Stomach (tissue), 9 donors: ENCODE results near the gene C1orf50. TPM values are rescaled to one million over a fixed set of nuclear protein-coding genes. Genes with fewer than 3 reads are reported as not detected.
"Not testable (repeated sequence)": the region's sequence is repeated elsewhere in the genome, so short reads cannot be mapped to it uniquely, and the experiment has no call there.

ENCODE experiments used
- DNase-seq, 2 donors: peaks; one replicate each; pipeline versions ENCODE4 v3.0.0 to v3.0.0-alpha.2; 2013 to 2019
- H3K27ac ChIP-seq, 5 donors: fragments of 200-600 bp in 4 of 5; sonication (generic) in 4 of 5; one replicate each; pipeline ENCODE4 v1.5.1; 2013 to 2019; ENCODE audit warnings: mild to moderate bottlenecking in 1 of 5, moderate library complexity in 1 of 5
- H3K27me3 ChIP-seq, 3 donors: fragments of 200-600 bp; sonication (generic); one replicate each; pipeline ENCODE4 v1.5.1; 2017 to 2019; ENCODE audit warnings: mixed run types in 1 of 3
- H3K36me3 ChIP-seq, 4 donors: fragments of 200-600 bp; sonication (generic); 1 replicate in 3 of 4; 2 replicates in 1 of 4; pipeline ENCODE4 v1.5.1; 2016 to 2019
- H3K4me1 ChIP-seq, 4 donors: fragments of 200-600 bp; sonication (generic); one replicate each; pipeline ENCODE4 v1.5.1; 2016 to 2019
- H3K4me3 ChIP-seq, 4 donors: fragments of 200-600 bp; sonication (generic) in 3 of 4; one replicate each; pipeline ENCODE4 v1.5.1; 2016 to 2019; ENCODE audit warnings: mild to moderate bottlenecking in 1 of 4
- H3K9me3 ChIP-seq, 4 donors: fragments of 200-600 bp; sonication (generic); one replicate each; pipeline ENCODE4 v1.5.1; 2016 to 2019
- EP300 ChIP-seq: sonication (generic); formaldehyde crosslinking; IDR thresholded peaks from one replicate; pipeline ENCODE4 v1.6.1; 2017; ENCODE audit warnings: antibody characterized with exemption
- POLR2A ChIP-seq, 4 donors: fragments of 450-650 bp; IDR thresholded peaks; one replicate each; pipeline ENCODE4 v1.6.1; 2016; ENCODE audit warnings: antibody characterized with exemption in 4 of 4, control low read depth in 2 of 4, mild to moderate bottlenecking in 1 of 4, moderate library complexity in 1 of 4
- POLR2AphosphoS5 ChIP-seq, 3 donors: sonication (generic); formaldehyde crosslinking; IDR thresholded peaks; one replicate each; pipeline ENCODE4 v1.6.1; 2016; ENCODE audit warnings: antibody characterized with exemption in 3 of 3
- WGBS, 5 donors: extraction: QIAGEN DNeasy Blood & Tissue Kit in 3 of 5; methylation state at CpG; one replicate each; pipeline versions ENCODE4 v1.1.5 to v1.1.7; 2013 to 2018; 5-methylcytosine and 5-hydroxymethylcytosine counted together
- intact Hi-C: fragments of 100-400 bp; cut with DNase I; formaldehyde crosslinking; loops from one replicate; pipeline ENCODE4 v1.15.1; 2023; ENCODE audit warnings: low total_unique reads
- polyA plus RNA-seq, 3 donors: library from polyadenylated mRNA; stranded (reverse); fragments of 200-250 nt; gene quantifications; one replicate each; pipeline ENCODE4 v1.2.3, GENCODE V29; 2013
- total RNA-seq, 5 donors: library from RNA; depleted of rRNA; stranded (reverse); fragments of >200 nt; gene quantifications; one replicate each; pipeline versions ENCODE4 v1.1.0 to v1.2.3, GENCODE V29; 2014 to 2016
- TF ChIP-seq, protein P1 (sequence below), 7 experiments: fragments of 450-650 bp in 4 of 7; fragments of 200-600 bp in 3 of 7; sonication (generic) in 3 of 7; IDR thresholded peaks; one replicate each; pipeline ENCODE4 v1.5.1; 2016 to 2019; ENCODE audit warnings: antibody characterized with exemption in 7 of 7, control low read depth in 2 of 7, mild to moderate bottlenecking in 1 of 7
- donor health status: healthy with polysubstance abuse.
- donor health status: Bipolar disorder and iron deficiency.
- donor health status: healthy.

Gene C1orf50
- total and polyA plus RNA-seq, 8 donors, result 0.89 to 6.7 (median 5.0) TPM; not detected in 2

DNA sequence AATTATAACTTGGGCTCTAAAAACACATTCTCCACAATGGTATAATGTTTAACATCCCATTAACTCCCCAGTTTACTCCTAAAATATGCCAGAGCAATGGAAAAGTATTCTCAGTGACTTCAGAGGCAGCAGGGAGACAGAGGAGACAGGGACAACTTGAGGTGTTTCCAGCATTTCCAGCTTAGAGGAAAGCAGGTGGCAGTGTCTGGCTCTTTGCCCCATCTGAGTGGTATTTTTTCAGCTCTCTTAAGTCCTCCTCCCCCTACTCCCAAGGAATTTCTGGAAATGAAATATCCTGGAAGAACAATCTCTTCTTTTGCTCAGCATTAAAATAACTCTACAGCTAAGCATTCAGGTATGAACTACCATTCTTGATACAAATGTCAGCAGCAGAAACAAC is 39.1 kb downstream of the C1orf50 start:
- DNase-seq, result no peak
- no peaks in the 10 kb centered on the region for H3K27me3 ChIP-seq
- intact Hi-C loops, result no loop called here
- H3K36me3 ChIP-seq, result peaks cover 0 to 33% (median 20%) of the 10 kb centered on the region in 4 donors
- H3K4me3 ChIP-seq, result no peak overlapping the region
- H3K27ac ChIP-seq, result no peak overlapping the region
- H3K4me1 ChIP-seq, result no peaks in the 10 kb centered on the region
- H3K9me3 ChIP-seq, result no peaks in the 10 kb centered on the region
- TF ChIP-seq POLR2AphosphoS5 (IDR thresholded peaks at IDR 0.05) (no peak), EP300 (no peak)

DNA sequence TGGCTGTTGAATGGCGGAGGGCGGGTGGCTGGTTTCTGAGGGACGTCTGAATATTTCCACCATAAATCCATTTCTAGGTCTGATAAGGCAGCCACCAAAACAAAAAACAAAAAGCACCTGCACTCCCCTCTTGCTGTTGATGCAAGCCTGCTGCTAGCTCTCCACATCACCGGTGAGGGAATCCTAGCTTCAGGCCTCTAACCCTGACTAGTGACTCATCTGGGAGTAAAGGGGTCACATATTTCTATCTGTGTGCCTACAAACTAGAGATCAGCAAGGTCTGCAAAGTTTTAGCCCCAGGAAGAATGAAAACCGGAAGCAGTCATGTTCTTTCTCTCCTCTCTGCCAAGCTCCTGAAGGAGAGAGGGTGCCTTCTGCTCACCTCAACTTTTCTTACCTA is 39.5 kb downstream of the C1orf50 start:
- no peaks in the 10 kb centered on the region for H3K9me3 ChIP-seq
- 91 to 95% (median 94%) methylated on average over 5 of the region's 5 CpGs for WGBS, 5 donors
- H3K27me3 ChIP-seq, result no peaks in the 10 kb centered on the region
- H3K27ac ChIP-seq, result no peak overlapping the region
- peaks cover 0 to 35% (median 23%) of the 10 kb centered on the region in 4 donors for H3K36me3 ChIP-seq
- no peak overlapping the region for H3K4me3 ChIP-seq
- no peak for DNase-seq
- intact Hi-C loops, result no loop called here
- H3K4me1 ChIP-seq, result no peaks in the 10 kb centered on the region
- TF ChIP-seq POLR2AphosphoS5 (IDR thresholded peaks at IDR 0.05) (no peak), POLR2A (IDR thresholded peaks at IDR 0.05) (no peak), EP300 (no peak)
- TF ChIP-seq, protein P1, sequence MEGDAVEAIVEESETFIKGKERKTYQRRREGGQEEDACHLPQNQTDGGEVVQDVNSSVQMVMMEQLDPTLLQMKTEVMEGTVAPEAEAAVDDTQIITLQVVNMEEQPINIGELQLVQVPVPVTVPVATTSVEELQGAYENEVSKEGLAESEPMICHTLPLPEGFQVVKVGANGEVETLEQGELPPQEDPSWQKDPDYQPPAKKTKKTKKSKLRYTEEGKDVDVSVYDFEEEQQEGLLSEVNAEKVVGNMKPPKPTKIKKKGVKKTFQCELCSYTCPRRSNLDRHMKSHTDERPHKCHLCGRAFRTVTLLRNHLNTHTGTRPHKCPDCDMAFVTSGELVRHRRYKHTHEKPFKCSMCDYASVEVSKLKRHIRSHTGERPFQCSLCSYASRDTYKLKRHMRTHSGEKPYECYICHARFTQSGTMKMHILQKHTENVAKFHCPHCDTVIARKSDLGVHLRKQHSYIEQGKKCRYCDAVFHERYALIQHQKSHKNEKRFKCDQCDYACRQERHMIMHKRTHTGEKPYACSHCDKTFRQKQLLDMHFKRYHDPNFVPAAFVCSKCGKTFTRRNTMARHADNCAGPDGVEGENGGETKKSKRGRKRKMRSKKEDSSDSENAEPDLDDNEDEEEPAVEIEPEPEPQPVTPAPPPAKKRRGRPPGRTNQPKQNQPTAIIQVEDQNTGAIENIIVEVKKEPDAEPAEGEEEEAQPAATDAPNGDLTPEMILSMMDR (IDR thresholded peaks at IDR 0.05), result no peak

DNA sequence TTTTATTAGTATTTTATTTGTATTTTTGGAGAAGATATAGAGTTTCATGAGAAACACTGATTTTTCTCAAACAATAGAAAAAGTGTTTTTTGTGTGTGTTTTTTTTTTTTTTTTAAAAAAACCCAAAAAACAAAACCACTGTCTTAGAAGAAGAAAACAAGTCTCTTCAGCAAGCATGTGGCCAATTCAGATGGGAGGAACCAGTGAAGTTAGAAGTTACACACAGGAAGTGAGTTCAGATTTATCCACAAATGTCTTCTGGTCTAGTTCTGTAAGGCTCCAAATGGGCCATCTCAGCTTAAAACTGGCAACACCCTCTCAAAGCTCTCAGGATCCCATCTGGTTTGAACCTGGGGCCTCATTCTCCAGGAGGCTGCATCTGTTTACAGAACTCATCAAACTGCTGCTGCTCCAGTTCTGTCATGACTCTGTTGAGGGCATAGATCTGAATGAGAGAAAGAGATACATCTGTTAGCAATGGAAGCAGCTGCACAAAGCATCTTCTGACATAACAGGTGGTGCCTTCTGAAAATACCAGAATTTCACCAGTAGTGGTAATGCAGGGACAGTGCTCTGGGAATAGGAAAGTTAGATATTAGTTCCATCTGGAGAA is 40.1 kb downstream of the C1orf50 start:
- H3K9me3 ChIP-seq, result no peaks in the 10 kb centered on the region
- no peaks in the 10 kb centered on the region for H3K27me3 ChIP-seq
- H3K36me3 ChIP-seq, result peaks cover 0 to 35% (median 23%) of the 10 kb centered on the region in 4 donors
- no peak for DNase-seq
- H3K27ac ChIP-seq, result no peak overlapping the region
- no peak overlapping the region for H3K4me3 ChIP-seq
- intact Hi-C loops, result no loop called here
- no peaks in the 10 kb centered on the region for H3K4me1 ChIP-seq
- TF ChIP-seq POLR2A (IDR thresholded peaks at IDR 0.05), result no peak
- TF ChIP-seq POLR2AphosphoS5 (IDR thresholded peaks at IDR 0.05), result no peak
- TF ChIP-seq, protein P1 (IDR thresholded peaks at IDR 0.05), result no peak
- TF ChIP-seq EP300, result no peak

DNA sequence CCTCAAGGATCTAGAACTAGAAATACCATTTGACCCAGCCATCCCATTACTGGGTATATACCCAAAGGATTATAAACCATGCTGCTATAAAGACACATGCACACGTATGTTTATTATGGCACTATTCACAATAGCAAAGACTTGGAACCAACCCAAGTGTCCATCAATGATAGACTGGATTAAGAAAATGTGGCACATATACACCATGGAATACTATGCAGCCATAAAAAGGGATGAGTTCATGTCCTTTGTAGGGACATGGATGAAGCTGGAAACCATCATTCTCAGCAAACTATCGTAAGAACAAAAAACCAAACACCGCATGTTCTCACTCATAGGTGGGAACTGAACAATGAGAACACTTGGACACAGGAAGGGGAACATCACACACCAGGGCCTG is 47.8 kb downstream of the C1orf50 start:
- peaks cover 0 to 16% (median 11%) of the 10 kb centered on the region in 4 donors for H3K36me3 ChIP-seq
- H3K27me3 ChIP-seq, H3K27ac ChIP-seq, intact Hi-C loops, H3K4me3 ChIP-seq, H3K9me3 ChIP-seq, DNase-seq: not testable (repeated sequence)
- 95 to 100% (median 100%) methylated on average over 2 to 3 of the region's 3 CpGs for WGBS, 5 donors
- H3K4me1 ChIP-seq, result peaks cover 19 to 35% (median 23%) of the 10 kb centered on the region in 4 donors

DNA sequence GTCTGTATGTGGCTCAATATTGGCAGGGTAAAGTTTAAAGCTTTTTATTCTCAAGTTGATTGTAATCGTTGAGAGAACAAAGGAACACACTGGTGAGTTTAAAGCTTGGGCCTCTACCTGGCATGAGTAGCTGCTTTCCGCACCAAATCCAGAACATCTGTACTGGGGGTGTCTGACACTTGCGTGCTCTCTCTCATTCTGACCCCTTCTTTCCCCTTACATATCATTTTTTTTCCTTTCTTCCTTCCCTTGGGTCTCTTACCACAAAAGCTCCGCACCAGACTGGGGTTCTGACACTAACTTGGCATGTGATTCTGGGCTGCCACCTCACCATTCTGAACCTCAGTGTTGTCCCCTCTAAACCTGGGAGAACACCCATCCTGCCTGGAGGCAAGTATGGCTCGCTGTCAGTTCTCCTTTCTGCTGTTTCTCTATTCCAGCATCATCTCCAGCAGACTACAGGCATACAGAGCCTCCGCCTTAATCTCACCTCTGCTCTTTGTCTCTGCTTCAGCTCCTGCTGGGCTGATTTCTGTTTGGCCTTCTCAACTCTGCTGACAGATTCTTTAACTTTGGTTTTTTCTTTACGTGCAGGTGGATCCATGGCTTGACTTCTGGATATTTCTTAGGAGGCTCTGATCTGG is 49.0 kb downstream of the C1orf50 start:
- Histone ChIP-seq H3K4me3 (peak overlapping the region; percentile 64 to 85 (median 73)), H3K27ac (peak overlapping the region in 4 of 5 donors; percentile 95 to 99 (median 98))
- peak in 1 of 2 donors; percentile 37 for DNase-seq

More for the DNA sequence above, 49.0 kb downstream of the C1orf50 start:
- TF ChIP-seq POLR2AphosphoS5 (IDR thresholded peaks at IDR 0.05), result no peak
- no peak for TF ChIP-seq POLR2A (IDR thresholded peaks at IDR 0.05)
- no peak for TF ChIP-seq EP300
- intact Hi-C loops, result no loop called here
- peaks cover 19 to 35% (median 26%) of the 10 kb centered on the region in 4 donors for H3K4me1 ChIP-seq
- peaks cover 0 to 12% (median 7%) of the 10 kb centered on the region in 4 donors for H3K36me3 ChIP-seq
- H3K27me3 ChIP-seq, result no peaks in the 10 kb centered on the region
- 25 to 37% (median 29%) methylated on average over 7 of the region's 7 CpGs for WGBS, 5 donors
- H3K9me3 ChIP-seq, result no peaks in the 10 kb centered on the region
